ENCODE measurements around the gene MYRIP.
"Not testable (repeated sequence)": the region's sequence is repeated elsewhere in the genome, so short reads cannot be mapped to it uniquely, and the experiment has no call there.

MYRIP gene

GRCh38 chr3:39808467-39809180 lies 785 bp upstream of the MYRIP start:
- peak; percentile 51 to 60 for DNase-seq

GRCh38 chr3:39809995-39810595 lies 686 bp downstream of the MYRIP start:
- DNase-seq = no peak

DNA sequence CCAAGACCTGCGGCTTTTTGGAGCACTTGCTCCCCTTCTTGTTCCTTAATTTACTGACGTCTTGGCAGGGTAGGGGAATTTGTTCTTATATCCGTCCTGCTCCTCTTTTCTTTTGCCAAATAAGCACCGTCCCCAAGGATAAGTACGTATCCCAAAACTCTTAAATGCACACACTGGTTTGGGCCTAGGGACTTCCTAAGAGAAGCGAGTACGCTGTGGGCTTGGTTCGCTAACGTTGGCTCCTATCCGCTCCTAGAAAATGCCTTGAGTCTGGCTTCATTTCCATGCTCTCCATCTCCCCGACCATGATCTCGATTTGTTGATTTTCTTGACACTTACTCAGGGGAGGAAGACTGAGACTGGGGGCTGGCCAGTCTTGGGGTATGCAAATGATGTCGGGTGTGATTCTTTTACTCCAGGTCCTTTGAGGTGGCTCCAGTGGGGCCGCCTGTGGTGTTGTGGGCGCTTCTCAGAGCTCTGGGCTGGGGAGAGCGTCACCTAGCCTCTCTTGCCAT lies 1.3 kb downstream of the MYRIP start:
- no peak for DNase-seq

GRCh38 chr3:39811561-39811960 lies 2.2 kb downstream of the MYRIP start:
- no peak for DNase-seq

DNA sequence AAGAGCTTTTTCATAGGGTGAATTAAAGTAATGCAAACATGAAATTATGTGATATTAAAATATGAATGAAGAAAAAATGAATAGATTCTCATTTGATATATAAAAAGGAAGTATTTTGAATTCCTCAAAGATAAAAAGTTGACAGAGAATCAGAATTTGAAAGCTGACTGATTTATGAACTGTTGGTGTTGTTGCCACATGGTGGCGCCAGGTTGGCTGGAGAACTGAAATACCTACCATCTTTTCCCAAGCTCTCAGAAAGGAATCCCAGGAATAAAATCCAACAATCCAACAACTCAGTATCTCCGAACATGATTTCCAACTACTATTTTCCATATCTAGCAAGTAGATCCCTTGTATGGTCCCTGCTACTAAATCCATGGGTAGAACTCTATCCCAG lies 3.1 kb downstream of the MYRIP start:
- DNase-seq = no peak

DNA sequence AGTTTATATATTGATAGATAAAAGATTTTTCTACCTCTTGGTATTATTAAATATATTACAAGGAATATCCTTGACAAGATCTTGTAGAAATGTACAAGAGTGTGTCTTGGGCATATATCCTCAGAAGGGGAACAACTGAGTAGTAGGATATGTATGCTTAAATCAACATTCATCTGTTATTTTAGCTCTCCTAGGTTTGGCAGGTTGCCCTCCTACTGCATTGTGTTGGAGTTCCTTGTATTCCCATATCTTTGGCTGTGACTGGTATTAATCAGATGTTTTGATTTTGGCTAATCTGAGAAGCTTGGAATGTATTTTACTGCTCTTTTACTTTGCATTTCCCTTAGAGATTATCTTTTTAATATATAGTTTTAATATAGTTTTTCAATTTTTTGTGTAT lies 4.6 kb downstream of the MYRIP start:
- DNase-seq = no peak

DNA sequence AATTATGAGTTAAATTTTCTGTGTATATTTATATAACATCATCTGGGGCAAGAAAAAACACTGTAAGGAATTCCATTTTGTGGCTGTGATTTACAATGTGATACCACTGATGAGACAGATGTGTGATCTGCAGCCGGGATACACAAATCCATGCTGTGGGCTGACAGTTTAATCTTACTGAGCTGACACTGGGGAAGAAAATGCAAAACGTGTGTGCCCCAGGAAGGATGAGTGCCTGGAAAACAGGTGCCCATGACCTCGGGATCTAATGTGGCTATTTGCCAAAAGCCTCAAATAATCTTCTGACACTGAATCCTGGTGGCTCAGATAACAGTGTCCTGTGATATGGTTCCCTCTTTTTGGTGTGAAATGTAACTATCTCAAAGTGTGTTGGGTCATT lies 10.5 kb downstream of the MYRIP start:
- DNase-seq = no peak

- DNase-seq = not testable (repeated sequence)
Measured at GRCh38 chr3:39833764-39834163, 24.4 kb downstream of the MYRIP start.

GRCh38 chr3:39839484-39839883 lies 30.1 kb downstream of the MYRIP start:
- no peak for DNase-seq

DNA sequence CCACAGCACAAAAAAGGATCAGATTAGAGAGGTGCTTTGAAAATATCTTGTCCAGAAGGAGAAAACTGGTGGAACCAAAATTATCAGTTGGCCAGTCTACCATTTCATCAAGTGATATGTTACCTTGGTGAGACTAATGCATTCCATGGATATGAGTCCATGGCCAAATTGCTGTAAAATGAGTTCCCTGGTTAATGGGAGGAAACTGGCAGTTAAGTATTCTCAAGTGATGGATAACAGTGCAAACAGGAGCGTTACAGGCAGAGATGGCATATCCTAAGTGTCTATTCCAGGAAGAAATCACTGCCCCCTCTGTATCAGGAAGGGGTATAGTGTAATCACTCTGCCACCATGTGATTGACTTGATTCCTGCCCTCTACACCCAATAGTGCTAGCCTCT lies 34.0 kb downstream of the MYRIP start:
- DNase-seq = no peak

DNA sequence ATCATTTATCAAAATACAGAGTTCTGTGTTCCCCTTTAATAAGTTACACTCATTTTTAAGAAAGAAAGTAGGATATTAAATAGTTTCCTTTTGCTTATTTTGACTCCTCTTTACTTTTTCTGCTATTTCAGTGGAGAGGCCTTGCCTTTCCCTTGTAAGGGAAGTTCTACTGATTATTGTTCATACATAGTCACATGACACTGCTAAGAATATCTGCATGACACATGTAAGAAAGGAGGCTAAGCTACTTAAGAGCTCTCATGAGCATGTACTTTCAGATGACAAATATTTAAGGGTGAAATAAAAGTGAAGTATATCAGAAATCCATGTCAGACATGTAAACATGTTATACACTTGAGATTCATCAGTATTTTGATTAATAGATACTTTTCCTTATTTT lies 39.0 kb downstream of the MYRIP start:
- no peak for DNase-seq

DNA sequence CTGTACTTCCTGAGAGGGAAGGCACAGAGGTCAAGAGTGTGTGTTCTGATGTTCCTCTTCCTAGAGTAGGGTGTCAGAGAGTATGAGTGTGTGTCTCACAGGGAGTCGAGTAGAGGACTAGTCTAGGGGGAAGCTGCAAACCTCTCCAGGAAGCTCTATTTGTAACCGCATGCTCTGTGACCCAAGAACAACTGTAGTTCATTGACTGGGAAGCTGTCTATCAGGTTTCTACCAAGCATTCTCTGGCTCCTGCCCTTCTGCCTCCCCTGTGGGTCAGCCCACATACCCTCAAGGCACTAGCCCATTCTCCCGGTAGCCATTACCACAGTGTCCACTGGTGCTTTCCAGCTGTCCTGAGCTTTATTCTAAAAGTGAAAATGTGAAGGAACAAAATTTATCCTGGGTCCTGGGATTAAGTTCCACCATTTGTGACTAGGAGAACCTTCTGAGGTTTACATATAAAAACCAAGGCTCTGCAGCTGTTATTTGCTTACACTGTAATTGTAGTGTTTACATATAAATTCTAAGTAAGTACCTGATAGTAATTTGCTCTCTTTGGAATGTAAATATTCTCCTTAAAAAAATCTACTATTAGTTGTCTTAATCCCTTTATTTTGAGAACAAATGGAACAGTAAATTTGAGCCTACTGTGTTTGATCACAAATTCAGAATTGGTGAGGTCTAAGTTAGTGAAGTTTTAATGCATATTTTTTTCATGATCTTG lies 40.7 kb downstream of the MYRIP start:
- DNase-seq = peak; percentile 94 to 96

DNA sequence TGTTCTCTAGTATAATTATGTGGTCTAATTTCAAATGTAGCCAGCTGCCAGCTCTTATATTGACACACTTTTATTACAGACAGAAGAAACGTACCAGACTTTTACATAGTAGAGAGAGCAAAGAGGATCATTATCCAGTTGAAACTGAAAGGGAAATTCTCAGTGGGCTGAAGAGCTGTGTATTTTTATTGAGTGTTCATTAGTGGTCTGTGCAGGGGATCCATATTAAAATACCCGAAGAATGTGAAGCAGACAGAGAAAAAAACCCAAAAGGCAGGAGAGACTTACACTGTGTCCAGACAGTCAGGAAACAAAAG lies 41.3 kb downstream of the MYRIP start:
- DNase-seq = no peak

- no peak for DNase-seq
Measured at GRCh38 chr3:39855517-39855916, 46.1 kb downstream of the MYRIP start.

GRCh38 chr3:39869890-39870289 lies 60.5 kb downstream of the MYRIP start:
- DNase-seq = no peak

- DNase-seq = no peak
Measured at GRCh38 chr3:39870706-39871105, 61.3 kb downstream of the MYRIP start.

DNA sequence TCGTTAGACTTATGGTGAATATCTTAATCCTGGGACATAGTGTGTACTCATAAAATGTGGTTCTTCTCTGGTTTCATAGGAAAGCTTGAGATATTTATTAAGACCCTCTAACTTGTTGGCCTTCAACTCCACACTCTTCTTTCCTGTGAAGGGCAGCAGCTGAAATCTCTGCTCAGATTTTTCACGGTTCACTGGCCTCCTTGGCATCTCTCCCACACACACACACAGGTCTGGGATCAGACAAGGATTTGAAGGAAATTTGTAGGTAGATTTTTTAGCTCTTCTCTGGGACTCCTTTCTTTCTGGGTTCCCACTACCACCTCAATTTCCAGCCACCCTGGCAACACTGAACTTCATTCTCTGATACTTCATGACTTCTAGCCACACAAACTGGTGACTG lies 70.2 kb downstream of the MYRIP start:
- no peak for DNase-seq

DNA sequence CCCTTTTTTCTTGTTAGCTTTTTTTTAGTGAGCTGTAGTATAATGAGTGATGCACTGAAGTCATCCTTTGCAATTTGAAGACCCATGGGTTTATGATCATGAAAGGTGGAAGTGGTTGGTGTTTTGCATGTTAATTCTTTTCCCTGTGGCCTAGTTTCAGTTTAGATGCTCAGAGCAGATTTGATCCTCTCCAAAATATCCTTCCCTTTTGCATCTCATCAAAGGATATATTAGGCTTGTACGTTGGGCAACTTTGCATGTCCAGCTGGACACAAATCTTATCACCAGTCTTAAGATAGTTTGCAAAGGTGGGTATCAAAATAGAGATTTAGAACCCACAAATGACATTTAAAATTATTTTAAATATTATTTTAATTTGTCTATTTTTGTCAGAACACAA lies 72.7 kb downstream of the MYRIP start:
- DNase-seq = no peak

DNA sequence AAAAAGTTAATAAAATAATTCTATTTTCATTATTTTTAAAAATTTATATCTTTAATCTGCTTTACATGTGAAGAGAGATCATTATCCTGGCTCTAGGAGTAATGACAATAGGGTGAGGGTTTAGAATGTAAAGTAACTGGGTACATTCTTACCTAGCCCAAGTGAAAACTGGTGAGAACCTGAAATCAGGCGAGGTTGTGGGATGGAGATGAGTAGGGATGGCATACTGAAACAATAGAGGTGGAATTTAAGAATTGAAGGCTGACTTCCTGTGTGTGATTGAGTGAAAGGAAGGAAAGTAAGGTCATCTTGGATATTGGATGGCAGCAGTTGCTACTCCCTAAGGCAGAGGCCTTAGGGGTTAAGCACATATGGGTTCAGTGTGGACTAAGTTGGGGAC lies 82.7 kb downstream of the MYRIP start:
- DNase-seq = no peak

- no peak for DNase-seq
Measured at GRCh38 chr3:39896184-39896583, 86.8 kb downstream of the MYRIP start.

GRCh38 chr3:39900462-39901002 lies 91.1 kb downstream of the MYRIP start:
- no peak for DNase-seq

DNA sequence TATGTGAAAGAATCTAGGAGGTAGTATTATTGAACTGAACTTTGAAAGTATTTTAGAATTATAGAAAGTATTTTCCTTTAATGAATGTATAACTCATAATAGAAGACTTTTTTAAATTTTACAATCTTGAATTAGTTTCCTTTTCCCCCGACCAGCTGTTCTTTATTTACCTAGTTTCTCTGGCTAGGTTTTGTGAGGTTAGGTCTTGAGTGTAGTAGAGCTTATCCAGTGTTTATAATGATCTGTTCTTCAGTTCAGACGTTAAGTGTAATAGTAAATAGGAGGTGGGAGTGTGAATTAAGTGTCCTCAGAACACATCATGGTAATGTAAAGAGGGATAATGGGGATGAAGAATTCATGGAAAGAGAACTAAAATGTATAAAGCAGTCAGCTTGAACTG lies 93.8 kb downstream of the MYRIP start:
- no peak for DNase-seq

GRCh38 chr3:39905788-39906187 lies 96.4 kb downstream of the MYRIP start:
- DNase-seq = no peak

- peak in 1 of 2 experiments; percentile 14 for DNase-seq
Measured at GRCh38 chr3:39907981-39908380, 98.6 kb downstream of the MYRIP start.
